GM12878 (cell line): ENCODE results near the gene CACNA2D3.

Experiments
- BCL3 ChIP-seq: IDR thresholded peaks from 2 replicates; pipeline ENCODE4 v1.6.1; 2011; ENCODE audit warnings: borderline replicate concordance, low read depth, mild to moderate bottlenecking, moderate library complexity, low read length; ENCODE audit not compliant: insufficient read depth, poor library complexity, severe bottlenecking
- CTCF ChIP-seq, 3 experiments: IDR thresholded peaks in 2 of 3; conservative IDR thresholded peaks in 1 of 3; 2 replicates each; pipeline ENCODE4 v1.5.1; 2011; ENCODE audit warnings: low read depth in 3 of 3, low read length in 3 of 3, mild to moderate bottlenecking in 3 of 3, control low read depth in 2 of 3, moderate library complexity in 2 of 3, inconsistent platforms in 1 of 3, mixed read lengths in 1 of 3; ENCODE audit not compliant: control insufficient read depth in 2 of 3, insufficient read depth in 1 of 3; ENCODE audit errors: extremely low read depth in 1 of 3
- GABPA ChIP-seq: IDR thresholded peaks from 2 replicates; pipeline ENCODE4 v1.6.1; 2014; ENCODE audit warnings: antibody characterized with exemption, low read depth, mild to moderate bottlenecking, inconsistent platforms
- NFYB ChIP-seq: IDR thresholded peaks from 2 replicates; pipeline ENCODE4 v1.6.1; 2011; ENCODE audit warnings: low read depth, mild to moderate bottlenecking, low read length, improper control_type of control experiment, moderate library complexity; ENCODE audit not compliant: insufficient read depth
- NR2F1 ChIP-seq: fragments of 450-650 bp; conservative IDR thresholded peaks from 2 replicates; pipeline ENCODE4 v1.6.1; 2017; ENCODE audit warnings: mild to moderate bottlenecking
- SIX5 ChIP-seq: IDR thresholded peaks from 2 replicates; pipeline ENCODE4 v1.6.1; 2011; ENCODE audit warnings: mild to moderate bottlenecking, low read depth, low read length, moderate library complexity; ENCODE audit not compliant: severe bottlenecking
- TCF3 ChIP-seq: IDR thresholded peaks from 2 replicates; pipeline ENCODE4 v1.6.1; 2012; ENCODE audit warnings: low read depth, mild to moderate bottlenecking, low read length, borderline replicate concordance; ENCODE audit not compliant: insufficient read depth
- USF2 ChIP-seq: IDR thresholded peaks from 2 replicates; pipeline ENCODE4 v1.6.1; 2011; ENCODE audit warnings: low read depth, low read length, improper control_type of control experiment, borderline replicate concordance
- ZBTB11 ChIP-seq: fragments of 450-650 bp; formaldehyde crosslinking; IDR thresholded peaks from 2 replicates; pipeline ENCODE4 v1.5.0; 2022; ENCODE audit warnings: mild to moderate bottlenecking, missing genetic modification characterization

GRCh38 chr3:54604495-54604894 is 482.1 kb downstream of the CACNA2D3 start:
- TF ChIP-seq BCL3: no peak
- TF ChIP-seq SIX5: no peak
- no peak for TF ChIP-seq USF2
- no peak for TF ChIP-seq GABPA
- TF ChIP-seq CTCF (IDR thresholded peaks at IDR 0.05 in 2 of 3, conservative IDR thresholded peaks at IDR 0.05 in 1 of 3; ENCODE audit: control insufficient read depth in 2 of 3, extremely low read depth in 1 of 3, insufficient read depth in 1 of 3, low read depth in 3 of 3, low read length in 3 of 3): no peak
- TF ChIP-seq TCF3: no peak
- no peak for TF ChIP-seq ZBTB11
- TF ChIP-seq NR2F1: no peak
- TF ChIP-seq NFYB: no peak
